ENCODE data around the gene PIEZO2.

PIEZO2 gene

DNA sequence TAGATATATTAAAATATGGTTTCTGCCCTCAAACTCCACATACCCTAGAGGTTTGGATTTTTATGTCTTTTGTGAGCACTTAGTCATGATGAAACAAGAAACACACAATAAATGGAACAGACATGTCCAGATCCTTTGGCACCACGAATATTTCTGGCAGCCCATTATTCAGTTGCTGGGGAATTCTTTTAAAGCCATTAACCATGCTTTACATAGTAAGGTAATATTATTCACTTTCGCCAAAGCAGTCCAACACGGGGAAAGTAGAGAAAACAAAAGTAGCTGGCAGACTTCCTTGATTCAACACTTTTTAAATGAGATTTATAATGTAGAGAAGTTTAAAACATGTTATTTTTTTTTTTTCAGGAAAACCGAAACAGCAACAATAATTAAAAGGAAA lies 235.4 kb downstream of the PIEZO2 start:
- DNase-seq (ENCODE audit: low read depth in 1 of 2, low spot score in 1 of 2) = no peak
- in situ Hi-C loops (cut with HindIII; ENCODE audit: low pct_unique_long_range_greater_than_20kb, low sequenced_read_pairs) = no loop called here
- no peak for TF ChIP-seq JUND (IDR thresholded peaks at IDR 0.05; ENCODE audit: low read depth)

DNA sequence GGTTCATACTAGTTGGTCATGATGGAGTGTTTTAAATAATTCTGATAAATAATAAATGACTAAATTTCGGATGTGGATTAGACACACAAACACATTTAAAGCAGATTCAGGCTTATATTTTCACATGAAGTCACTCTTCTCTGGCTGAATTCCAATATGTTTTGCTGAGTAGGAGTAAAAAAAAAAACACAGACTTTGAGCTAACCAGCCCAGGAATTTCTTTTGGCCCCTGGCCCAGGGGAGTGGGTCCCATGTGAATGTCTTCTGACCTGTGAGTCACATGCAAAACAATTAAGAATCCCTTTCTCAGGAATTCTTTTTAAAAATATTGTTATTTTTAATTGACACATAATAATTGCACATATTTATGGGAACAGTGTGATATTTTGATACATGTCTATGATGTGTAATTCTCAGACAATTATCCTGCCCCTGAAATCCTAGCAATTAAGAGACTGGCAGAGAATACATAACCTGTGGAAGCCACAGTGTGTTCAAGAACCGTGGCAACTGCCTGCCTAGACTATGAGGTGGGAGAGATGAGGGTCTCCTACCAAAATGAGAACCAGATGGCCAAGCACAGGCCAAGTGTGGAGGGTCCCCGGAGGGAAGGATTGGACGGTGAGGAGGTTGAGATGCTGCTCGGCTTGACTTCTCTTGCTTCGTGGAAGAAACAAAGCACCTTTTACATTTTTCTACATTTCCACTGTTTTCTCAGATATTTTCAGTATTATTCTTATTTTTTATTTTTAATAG lies 236.4 kb downstream of the PIEZO2 start:
- in situ Hi-C loops (cut with HindIII; ENCODE audit: low pct_unique_long_range_greater_than_20kb, low sequenced_read_pairs) = no loop called here
- no peak for DNase-seq (ENCODE audit: low read depth in 1 of 2, low spot score in 1 of 2)
- no peak for TF ChIP-seq JUND (IDR thresholded peaks at IDR 0.05; ENCODE audit: low read depth)

DNA sequence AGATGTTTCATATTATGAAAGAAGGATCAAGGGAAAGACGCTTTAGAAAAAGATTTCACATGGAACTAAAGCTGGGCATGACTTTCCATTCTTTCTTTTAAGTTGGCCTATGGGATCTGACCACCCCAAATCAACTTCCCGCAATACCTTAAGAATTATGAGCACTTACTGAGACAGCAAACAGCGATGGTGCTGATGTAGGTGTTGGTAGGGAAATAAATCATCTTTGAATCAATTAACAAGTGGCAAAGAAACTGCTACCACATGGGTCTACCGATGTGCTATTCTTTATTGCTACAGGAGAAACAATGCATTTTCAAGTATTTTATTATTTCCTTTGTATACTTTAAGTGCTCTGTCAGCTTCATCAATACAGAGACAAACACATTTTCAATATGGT lies 239.6 kb downstream of the PIEZO2 start:
- no peak for TF ChIP-seq JUND (IDR thresholded peaks at IDR 0.05; ENCODE audit: low read depth)
- no peak for DNase-seq (ENCODE audit: low read depth in 1 of 2, low spot score in 1 of 2)
- in situ Hi-C loops (cut with HindIII; ENCODE audit: low pct_unique_long_range_greater_than_20kb, low sequenced_read_pairs) = no loop called here

DNA sequence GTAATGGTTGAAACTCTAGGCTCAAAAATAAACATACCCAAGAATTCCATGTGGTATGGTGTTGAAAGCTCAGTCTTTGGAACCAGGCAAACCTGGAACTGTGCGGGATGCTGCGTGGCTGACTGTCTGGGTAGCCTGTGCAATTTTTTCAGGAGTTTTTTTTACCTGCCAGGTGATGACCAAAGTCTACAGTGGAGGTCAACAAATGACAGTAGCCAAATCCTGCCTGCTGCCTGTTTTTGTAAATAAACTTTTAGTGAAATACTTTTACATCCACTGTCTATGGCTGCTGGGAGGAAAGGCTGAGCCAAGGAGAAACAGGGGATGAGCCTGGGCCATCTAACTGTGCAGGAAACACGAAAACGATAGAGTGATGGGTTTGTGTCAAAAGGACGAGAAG lies 240.6 kb downstream of the PIEZO2 start:
- in situ Hi-C loops (cut with HindIII; ENCODE audit: low pct_unique_long_range_greater_than_20kb, low sequenced_read_pairs) = no loop called here
- TF ChIP-seq JUND (IDR thresholded peaks at IDR 0.05; ENCODE audit: low read depth) = no peak
- DNase-seq (ENCODE audit: low read depth in 1 of 2, low spot score in 1 of 2) = no peak

DNA sequence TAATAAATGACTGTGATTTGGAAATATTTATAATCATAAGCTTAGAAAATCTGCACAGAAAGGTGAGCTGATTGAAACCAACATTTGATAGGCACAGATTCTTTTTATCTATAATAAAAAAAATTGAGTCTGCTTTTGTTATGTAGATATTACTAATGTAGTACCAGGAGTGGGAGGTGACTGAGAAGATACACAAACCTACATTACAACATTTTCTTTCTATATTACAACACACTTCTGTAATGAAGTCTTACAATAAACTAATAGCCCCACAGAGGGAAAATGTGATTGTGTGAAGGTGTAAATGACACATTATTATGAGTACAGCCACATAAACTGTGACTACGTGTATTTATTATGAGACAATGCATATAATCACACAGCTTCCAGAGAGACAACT lies 241.6 kb downstream of the PIEZO2 start:
- in situ Hi-C loops (cut with HindIII; ENCODE audit: low pct_unique_long_range_greater_than_20kb, low sequenced_read_pairs) = no loop called here

DNA sequence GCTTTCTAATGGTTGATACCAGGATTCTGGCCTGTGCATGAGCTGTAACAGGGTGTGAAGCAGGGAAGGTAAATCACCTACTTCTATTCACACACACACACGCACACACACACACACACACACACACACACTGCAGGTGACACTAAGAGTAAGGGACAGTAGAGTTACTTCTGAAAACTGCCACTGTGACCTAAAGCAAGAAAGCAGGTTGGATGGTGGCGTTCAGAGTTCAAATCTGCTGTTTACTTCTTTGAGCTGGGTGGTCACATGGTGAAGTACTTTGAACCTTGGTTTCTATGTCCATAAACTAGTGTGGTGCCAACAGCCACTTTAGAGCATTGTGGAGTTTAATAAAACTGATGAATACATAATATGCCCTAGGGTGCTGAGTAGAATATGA lies 248.0 kb downstream of the PIEZO2 start:
- DNase-seq (ENCODE audit: low read depth in 1 of 2, low spot score in 1 of 2) = no peak
- in situ Hi-C loops (cut with HindIII; ENCODE audit: low pct_unique_long_range_greater_than_20kb, low sequenced_read_pairs) = no loop called here
- no peak for TF ChIP-seq JUND (IDR thresholded peaks at IDR 0.05; ENCODE audit: low read depth)

More for the DNA sequence above, 241.6 kb downstream of the PIEZO2 start:
- TF ChIP-seq JUND (IDR thresholded peaks at IDR 0.05; ENCODE audit: low read depth) = no peak
- DNase-seq (ENCODE audit: low read depth in 1 of 2, low spot score in 1 of 2) = no peak

DNA sequence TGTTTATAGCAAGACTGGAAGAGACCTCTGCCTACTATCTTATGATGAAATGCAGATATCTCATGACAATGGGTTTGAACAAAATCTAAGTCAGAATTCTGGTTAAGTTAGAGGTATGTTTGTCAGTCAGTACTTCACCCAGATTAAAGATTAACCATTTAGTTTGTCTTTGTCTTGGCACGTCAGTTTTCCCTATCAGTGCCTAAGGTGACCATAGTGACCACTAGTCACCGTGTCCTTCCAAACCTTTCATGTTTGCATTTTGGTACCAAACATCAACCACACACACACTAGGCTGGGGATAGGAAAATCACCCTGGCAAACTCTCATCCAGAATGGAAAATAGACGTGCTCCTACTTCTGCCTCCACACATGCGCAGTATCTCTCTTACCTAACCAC lies 248.9 kb downstream of the PIEZO2 start:
- DNase-seq (ENCODE audit: low read depth in 1 of 2, low spot score in 1 of 2) = no peak
- in situ Hi-C loops (cut with HindIII; ENCODE audit: low pct_unique_long_range_greater_than_20kb, low sequenced_read_pairs) = no loop called here
- TF ChIP-seq JUND (IDR thresholded peaks at IDR 0.05; ENCODE audit: low read depth) = no peak

DNA sequence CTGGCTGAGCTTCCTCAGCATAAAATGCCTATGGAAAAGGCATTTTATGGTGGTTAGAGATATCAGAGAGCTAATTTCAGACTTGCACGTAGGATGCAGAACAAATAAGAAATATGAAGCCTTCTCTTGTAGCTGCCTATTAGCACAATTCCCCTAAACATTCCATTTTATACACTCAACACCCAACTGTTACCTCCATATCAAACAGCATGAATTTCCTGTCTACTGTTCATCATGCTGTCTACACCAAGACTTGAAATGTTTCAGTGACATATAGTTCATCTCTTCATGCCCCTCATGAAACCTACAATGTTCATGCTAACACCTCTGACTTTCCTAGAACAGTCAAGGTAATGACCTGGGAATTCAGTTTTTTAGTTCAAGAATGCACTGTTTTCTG lies 249.9 kb downstream of the PIEZO2 start:
- in situ Hi-C loops (cut with HindIII; ENCODE audit: low pct_unique_long_range_greater_than_20kb, low sequenced_read_pairs) = no loop called here

DNA sequence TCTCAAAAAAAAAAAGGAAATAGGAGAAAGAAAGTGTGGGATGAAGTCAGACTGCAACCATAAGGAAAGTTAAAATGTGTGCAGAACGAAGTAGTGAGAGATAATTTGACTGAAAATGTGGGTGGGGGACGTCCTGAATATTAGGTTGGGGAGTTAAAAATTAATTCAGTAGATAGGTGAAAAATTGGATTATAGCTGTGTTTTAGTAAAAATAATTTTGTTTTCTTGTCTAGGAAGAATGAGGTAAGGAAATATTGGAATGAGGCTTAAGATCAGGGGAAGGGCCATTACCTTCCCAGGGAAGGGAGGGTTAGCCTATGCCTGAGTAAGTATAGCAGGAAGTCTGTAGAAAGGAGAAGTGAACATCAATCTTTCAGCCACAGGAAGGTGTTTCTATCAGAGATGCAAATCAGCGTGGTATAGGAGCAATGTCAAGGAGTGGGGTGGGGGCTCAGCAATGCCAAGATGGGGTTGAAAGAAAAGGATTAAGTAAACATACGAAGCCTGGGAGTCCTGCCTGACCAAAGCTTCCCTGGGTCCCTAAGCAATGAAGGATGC lies 250.9 kb downstream of the PIEZO2 start:
- TF ChIP-seq JUND (IDR thresholded peaks at IDR 0.05; ENCODE audit: low read depth) = no peak
- in situ Hi-C loops (cut with HindIII; ENCODE audit: low pct_unique_long_range_greater_than_20kb, low sequenced_read_pairs) = no loop called here
- no peak for DNase-seq (ENCODE audit: low read depth in 1 of 2, low spot score in 1 of 2)

More for the DNA sequence above, 249.9 kb downstream of the PIEZO2 start:
- DNase-seq (ENCODE audit: low read depth in 1 of 2, low spot score in 1 of 2) = no peak
- TF ChIP-seq JUND (IDR thresholded peaks at IDR 0.05; ENCODE audit: low read depth) = no peak

DNA sequence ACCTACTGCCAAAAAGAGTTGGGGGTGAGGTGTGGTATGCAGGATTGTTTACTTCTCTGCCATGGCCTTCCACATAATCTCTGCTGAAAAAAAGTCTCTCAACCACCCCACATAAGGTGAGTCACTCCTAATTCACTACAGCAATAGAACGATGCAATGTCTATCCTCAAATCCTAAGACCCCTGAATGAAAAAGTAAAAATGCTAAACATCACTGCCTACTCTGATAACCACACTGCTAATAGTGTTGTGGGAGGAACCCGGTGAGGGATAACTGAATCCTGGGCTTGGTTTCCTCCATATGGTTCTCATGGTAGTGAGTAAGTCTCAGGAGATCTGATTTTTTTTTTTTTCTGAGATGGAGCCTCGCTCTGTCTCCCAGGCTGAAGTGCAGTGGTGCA lies 252.5 kb downstream of the PIEZO2 start:
- in situ Hi-C loops (cut with HindIII; ENCODE audit: low pct_unique_long_range_greater_than_20kb, low sequenced_read_pairs) = no loop called here
- no peak for TF ChIP-seq JUND (IDR thresholded peaks at IDR 0.05; ENCODE audit: low read depth)
- DNase-seq (ENCODE audit: low read depth in 1 of 2, low spot score in 1 of 2) = no peak

DNA sequence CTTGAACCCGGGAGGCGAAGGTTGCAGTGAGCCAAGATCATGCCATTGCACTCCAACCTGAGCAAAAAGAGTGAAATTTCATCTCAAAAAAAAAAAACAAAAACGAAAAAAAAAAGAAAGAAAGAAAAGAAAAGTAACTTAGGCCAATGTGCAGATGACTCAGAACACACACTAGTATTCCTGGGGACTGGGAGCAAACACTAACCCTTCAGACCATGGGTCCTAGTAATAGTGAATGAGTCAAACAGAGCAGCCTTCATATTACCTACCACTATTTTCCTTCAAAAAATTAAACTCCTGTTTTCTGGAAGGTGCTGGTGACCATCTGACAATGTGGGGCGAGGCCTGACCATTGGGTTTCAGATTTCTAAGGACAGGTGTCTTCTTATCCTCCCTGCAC lies 253.4 kb downstream of the PIEZO2 start:
- DNase-seq (ENCODE audit: low read depth in 1 of 2, low spot score in 1 of 2) = no peak
- in situ Hi-C loops (cut with HindIII; ENCODE audit: low pct_unique_long_range_greater_than_20kb, low sequenced_read_pairs) = no loop called here
- no peak for TF ChIP-seq JUND (IDR thresholded peaks at IDR 0.05; ENCODE audit: low read depth)

DNA sequence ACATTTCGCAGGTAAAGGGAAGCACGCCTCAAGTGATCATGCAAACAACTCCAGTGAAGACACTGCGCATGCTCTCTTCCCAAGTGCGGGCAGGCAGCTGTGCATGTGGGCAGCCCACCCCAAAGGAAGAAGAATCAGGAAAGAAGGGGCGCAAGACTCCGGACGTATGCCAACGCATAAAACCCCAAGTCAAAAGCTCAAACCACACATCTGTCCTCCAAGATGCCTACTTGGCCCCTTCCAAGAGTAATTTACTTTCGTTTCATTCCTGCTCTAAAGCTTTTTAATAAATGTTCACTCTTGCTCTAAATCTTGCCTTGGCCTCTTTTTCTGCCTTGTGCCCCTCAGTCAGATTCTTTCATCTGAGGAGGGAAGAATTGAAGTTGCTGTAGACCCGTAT lies 254.9 kb downstream of the PIEZO2 start:
- in situ Hi-C loops (cut with HindIII; ENCODE audit: low pct_unique_long_range_greater_than_20kb, low sequenced_read_pairs) = no loop called here
- DNase-seq (ENCODE audit: low read depth in 1 of 2, low spot score in 1 of 2) = peak in 1 of 2 experiments; percentile 1

DNA sequence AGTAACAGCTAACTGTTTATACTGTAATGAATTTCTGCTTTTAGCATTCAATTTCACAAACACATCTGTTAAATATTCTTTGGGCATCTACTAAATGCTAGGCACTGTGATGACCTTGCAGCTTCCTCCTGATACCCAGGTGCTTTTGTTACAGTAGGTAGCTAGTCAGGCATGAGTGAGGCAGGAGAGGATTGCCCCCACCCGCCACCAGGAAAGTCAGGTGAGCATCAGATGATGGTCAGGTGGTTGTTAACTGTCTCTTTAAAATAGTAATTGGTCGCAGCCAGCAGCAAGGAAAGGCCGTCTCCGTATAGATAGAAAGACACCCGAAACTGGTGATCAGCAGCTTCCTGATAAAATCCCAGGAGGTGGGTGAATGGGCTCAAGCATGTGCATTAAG lies 255.6 kb downstream of the PIEZO2 start:
- in situ Hi-C loops (cut with HindIII; ENCODE audit: low pct_unique_long_range_greater_than_20kb, low sequenced_read_pairs) = no loop called here
- no peak for TF ChIP-seq JUND (IDR thresholded peaks at IDR 0.05; ENCODE audit: low read depth)
- no peak for DNase-seq (ENCODE audit: low read depth in 1 of 2, low spot score in 1 of 2)

More for the DNA sequence above, 254.9 kb downstream of the PIEZO2 start:
- TF ChIP-seq JUND (IDR thresholded peaks at IDR 0.05; ENCODE audit: low read depth) = no peak

DNA sequence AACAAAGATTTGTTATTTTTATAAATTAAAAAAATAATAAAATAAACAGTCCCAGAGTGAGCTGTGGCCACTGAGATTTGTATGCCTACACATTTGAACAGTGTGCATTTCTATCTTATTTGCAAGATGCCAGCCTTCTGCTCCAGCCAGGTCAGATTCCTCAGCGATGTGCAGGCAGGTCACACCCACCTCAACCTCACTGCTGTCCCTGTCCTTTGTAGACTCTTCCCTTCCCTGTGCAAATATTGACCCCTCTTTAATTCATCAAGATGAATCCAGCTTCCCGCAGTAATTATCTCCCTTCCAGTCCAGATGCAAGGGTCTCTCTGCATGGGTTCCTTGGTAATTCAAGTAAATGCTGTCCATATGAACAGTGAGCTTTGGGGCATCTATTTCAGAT lies 256.2 kb downstream of the PIEZO2 start:
- in situ Hi-C loops (cut with HindIII; ENCODE audit: low pct_unique_long_range_greater_than_20kb, low sequenced_read_pairs) = no loop called here
- no peak for DNase-seq (ENCODE audit: low read depth in 1 of 2, low spot score in 1 of 2)
- TF ChIP-seq JUND (IDR thresholded peaks at IDR 0.05; ENCODE audit: low read depth) = no peak
